ENCODE results near the gene CCDC127. TPM values are rescaled to one million over a fixed set of nuclear protein-coding genes. Genes with fewer than 3 reads are reported as not detected.
A peak's percentile ranks its signal among the peaks of the same experiment; 100 is the strongest.

CCDC127 gene
- total and polyA plus RNA-seq, 2 donors: 5.7 to 6.5 TPM

- 78% methylated on average over 33 of the region's 33 CpGs for WGBS
- no peak overlapping the region for H3K27ac ChIP-seq (ENCODE audit: low read depth)
- H3K4me1 ChIP-seq (ENCODE audit: insufficient read depth): no peaks in the 10 kb centered on the region
- no peaks in the 10 kb centered on the region for H3K36me3 ChIP-seq (ENCODE audit: insufficient read depth)
- no peak overlapping the region for H3K4me3 ChIP-seq (ENCODE audit: low read depth, low read length)
- no peak for DNase-seq (ENCODE audit: extremely low spot score)
Measured at GRCh38 chr5:195401-196160, 22.4 kb downstream of the CCDC127 start.

GRCh38 chr5:194603-195209 is 23.2 kb downstream of the CCDC127 start:
- H3K4me3 ChIP-seq (ENCODE audit: low read depth, low read length): no peak overlapping the region
- H3K27ac ChIP-seq (ENCODE audit: low read depth): no peak overlapping the region
- no peaks in the 10 kb centered on the region for H3K4me1 ChIP-seq (ENCODE audit: insufficient read depth)
- H3K36me3 ChIP-seq (ENCODE audit: insufficient read depth): no peaks in the 10 kb centered on the region
- no peak for DNase-seq (ENCODE audit: extremely low spot score)
- 93% methylated on average over 36 of the region's 36 CpGs for WGBS

- Histone ChIP-seq H3K27ac (ENCODE audit: low read depth) (no peak overlapping the region), H3K36me3 (ENCODE audit: insufficient read depth) (no peaks in the 10 kb centered on the region), H3K4me1 (ENCODE audit: insufficient read depth) (no peaks in the 10 kb centered on the region), H3K4me3 (ENCODE audit: low read depth, low read length) (no peak overlapping the region)
- no peak for DNase-seq (ENCODE audit: extremely low spot score)
- WGBS: 82% methylated on average over 15 of the region's 15 CpGs
Measured at GRCh38 chr5:194102-194501, 23.9 kb downstream of the CCDC127 start.

- WGBS: 91% methylated on average over 17 of the region's 17 CpGs
- DNase-seq (ENCODE audit: extremely low spot score): no peak
Measured at GRCh38 chr5:192970-193831, 24.8 kb downstream of the CCDC127 start.

GRCh38 chr5:192691-192969 is 25.3 kb downstream of the CCDC127 start:
- no peak for DNase-seq (ENCODE audit: extremely low spot score)
- Histone ChIP-seq H3K4me1 (ENCODE audit: insufficient read depth) (no peaks in the 10 kb centered on the region), H3K36me3 (ENCODE audit: insufficient read depth) (no peaks in the 10 kb centered on the region), H3K27ac (ENCODE audit: low read depth) (no peak overlapping the region), H3K4me3 (ENCODE audit: low read depth, low read length) (no peak overlapping the region)
- 83% methylated on average over 9 of the region's 9 CpGs for WGBS

More at GRCh38 chr5:192970-193831, 24.8 kb downstream of the CCDC127 start:
- no peaks in the 10 kb centered on the region for H3K4me1 ChIP-seq (ENCODE audit: insufficient read depth)
- H3K27ac ChIP-seq (ENCODE audit: low read depth): no peak overlapping the region
- H3K36me3 ChIP-seq (ENCODE audit: insufficient read depth): no peaks in the 10 kb centered on the region
- no peak overlapping the region for H3K4me3 ChIP-seq (ENCODE audit: low read depth, low read length)

GRCh38 chr5:191949-192690 is 25.8 kb downstream of the CCDC127 start:
- Histone ChIP-seq H3K36me3 (ENCODE audit: insufficient read depth) (no peaks in the 10 kb centered on the region), H3K27ac (ENCODE audit: low read depth) (no peak overlapping the region), H3K4me3 (ENCODE audit: low read depth, low read length) (no peak overlapping the region), H3K4me1 (ENCODE audit: insufficient read depth) (no peaks in the 10 kb centered on the region)
- DNase-seq (ENCODE audit: extremely low spot score): no peak
- 84% methylated on average over 46 of the region's 46 CpGs for WGBS

- no peak for DNase-seq (ENCODE audit: extremely low spot score)
Measured at GRCh38 chr5:191036-191948, 26.7 kb downstream of the CCDC127 start, which contains the start of gene LRRC14B. Gene LRRC14B (plus strand): TSS chr5:191495. CDS start chr5:191539, 44 bp downstream.

GRCh38 chr5:190366-191035 is 27.5 kb downstream of the CCDC127 start:
- WGBS: 60% methylated on average over 16 of the region's 16 CpGs
- H3K4me3 ChIP-seq (ENCODE audit: low read depth, low read length): no peak overlapping the region
- DNase-seq (ENCODE audit: extremely low spot score): no peak

More at GRCh38 chr5:191036-191948, 26.7 kb downstream of the CCDC127 start, which contains the start of gene LRRC14B:
- Histone ChIP-seq H3K27ac (ENCODE audit: low read depth) (no peak within 1 kb of the TSS), H3K4me1 (ENCODE audit: insufficient read depth) (no peaks in the 10 kb centered on the region), H3K4me3 (ENCODE audit: low read depth, low read length) (no peak within 1 kb of the TSS), H3K36me3 (ENCODE audit: insufficient read depth) (no peaks in the 10 kb centered on the region)
- WGBS: 23% methylated on average over 56 of the region's 56 CpGs

GRCh38 chr5:189976-190365 is 28.0 kb downstream of the CCDC127 start:
- H3K4me1 ChIP-seq (ENCODE audit: insufficient read depth): no peaks in the 10 kb centered on the region
- 75% methylated on average over 11 of the region's 11 CpGs for WGBS
- H3K27ac ChIP-seq (ENCODE audit: low read depth): no peak overlapping the region

More at GRCh38 chr5:190366-191035, 27.5 kb downstream of the CCDC127 start:
- H3K4me1 ChIP-seq (ENCODE audit: insufficient read depth): no peaks in the 10 kb centered on the region
- H3K27ac ChIP-seq (ENCODE audit: low read depth): no peak overlapping the region
- H3K36me3 ChIP-seq (ENCODE audit: insufficient read depth): no peaks in the 10 kb centered on the region

GRCh38 chr5:189486-189885 is 28.5 kb downstream of the CCDC127 start:
- H3K27ac ChIP-seq (ENCODE audit: low read depth): no peak overlapping the region
- 91% methylated on average over 9 of the region's 10 CpGs for WGBS
- no peaks in the 10 kb centered on the region for H3K36me3 ChIP-seq (ENCODE audit: insufficient read depth)
- no peak overlapping the region for H3K4me3 ChIP-seq (ENCODE audit: low read depth, low read length)
- H3K4me1 ChIP-seq (ENCODE audit: insufficient read depth): no peaks in the 10 kb centered on the region
- no peak for DNase-seq (ENCODE audit: extremely low spot score)

More at GRCh38 chr5:189976-190365, 28.0 kb downstream of the CCDC127 start:
- H3K4me3 ChIP-seq (ENCODE audit: low read depth, low read length): no peak overlapping the region
- H3K36me3 ChIP-seq (ENCODE audit: insufficient read depth): no peaks in the 10 kb centered on the region
- DNase-seq (ENCODE audit: extremely low spot score): no peak

- no peaks in the 10 kb centered on the region for H3K36me3 ChIP-seq (ENCODE audit: insufficient read depth)
- no peaks in the 10 kb centered on the region for H3K4me1 ChIP-seq (ENCODE audit: insufficient read depth)
- DNase-seq (ENCODE audit: extremely low spot score): peak; percentile 49
- H3K4me3 ChIP-seq (ENCODE audit: low read depth, low read length): no peak overlapping the region
- H3K27ac ChIP-seq (ENCODE audit: low read depth): no peak overlapping the region
- WGBS: 35% methylated on average over 37 of the region's 37 CpGs
Measured at GRCh38 chr5:188488-189481, 29.2 kb downstream of the CCDC127 start.

Data from urinary bladder (tissue), 4 donors.